Measurements from ENCODE around the gene DEPDC1B.
"Not testable (repeated sequence)": the region's sequence is repeated elsewhere in the genome, so short reads cannot be mapped to it uniquely, and the experiment has no call there.

DEPDC1B gene

DNA sequence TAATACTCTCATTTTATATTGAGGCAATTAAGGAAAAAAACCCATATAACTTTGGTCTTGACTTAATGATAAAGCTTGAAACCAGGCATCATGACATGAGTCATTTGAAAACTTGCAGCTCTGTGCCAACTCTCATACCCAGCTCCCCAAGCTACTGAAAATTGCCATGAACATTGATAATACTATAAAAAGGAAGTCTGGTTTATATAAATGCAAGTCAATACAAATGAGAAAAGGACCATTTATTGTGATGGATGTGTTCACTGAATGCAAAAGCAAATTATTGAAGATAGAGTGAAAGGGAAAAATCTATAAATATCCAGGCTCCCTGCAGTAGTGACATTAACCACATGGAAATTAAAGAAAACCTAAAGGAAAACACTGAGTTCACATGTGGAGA, 116.3 kb downstream of the DEPDC1B start:
- DNase-seq (ENCODE audit: low read depth): no peak

DNA sequence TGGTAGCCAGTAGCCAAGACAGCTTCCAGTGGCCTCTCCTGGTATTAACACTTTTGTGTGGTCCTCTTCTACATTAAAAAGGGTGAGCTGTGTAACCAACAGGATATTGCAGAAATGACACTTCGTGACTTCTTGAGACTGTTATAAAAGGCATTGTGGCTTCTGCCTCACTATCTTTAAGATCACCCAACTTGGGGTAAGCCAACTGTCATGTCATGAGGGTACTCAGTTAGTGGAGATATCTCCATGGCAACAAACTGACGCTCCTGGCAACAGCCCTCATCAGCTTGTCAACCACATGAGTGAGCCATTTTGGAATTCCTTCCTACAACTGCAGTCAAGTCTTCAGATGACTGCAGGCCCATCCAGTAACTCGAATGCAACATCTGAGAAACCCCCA, 121.7 kb downstream of the DEPDC1B start:
- DNase-seq (ENCODE audit: low read depth): no peak

GRCh38 chr5:60577116-60577515, 122.8 kb downstream of the DEPDC1B start:
- DNase-seq (ENCODE audit: low read depth): no peak

DNA sequence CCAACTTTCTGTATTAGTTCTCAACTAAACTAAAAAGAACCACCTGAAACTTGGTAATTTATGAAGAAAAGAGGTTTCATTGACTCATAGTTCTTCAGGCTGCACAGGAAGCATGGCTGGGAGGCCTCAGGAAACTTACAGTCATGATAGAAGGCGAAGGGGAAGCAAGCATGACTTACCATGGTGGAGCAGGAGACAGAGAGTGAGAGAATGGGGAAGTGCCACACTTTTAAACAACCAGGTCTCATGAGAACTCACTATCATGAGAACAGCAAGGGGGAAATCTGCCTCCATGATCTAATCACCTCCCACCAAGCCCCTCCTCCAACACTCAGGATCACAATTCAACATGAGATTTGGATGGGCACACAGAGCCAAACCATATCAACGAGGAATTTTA, 123.5 kb downstream of the DEPDC1B start:
- no peak for DNase-seq (ENCODE audit: low read depth)

- DNase-seq (ENCODE audit: low read depth): no peak
These were observed 131.3 kb downstream of the DEPDC1B start for GRCh38 chr5:60568646-60569045.

GRCh38 chr5:60563696-60564324, 136.2 kb downstream of the DEPDC1B start:
- DNase-seq (ENCODE audit: low read depth): no peak

GRCh38 chr5:60553291-60553690, 146.7 kb downstream of the DEPDC1B start:
- DNase-seq (ENCODE audit: low read depth): not testable (repeated sequence)

DNA sequence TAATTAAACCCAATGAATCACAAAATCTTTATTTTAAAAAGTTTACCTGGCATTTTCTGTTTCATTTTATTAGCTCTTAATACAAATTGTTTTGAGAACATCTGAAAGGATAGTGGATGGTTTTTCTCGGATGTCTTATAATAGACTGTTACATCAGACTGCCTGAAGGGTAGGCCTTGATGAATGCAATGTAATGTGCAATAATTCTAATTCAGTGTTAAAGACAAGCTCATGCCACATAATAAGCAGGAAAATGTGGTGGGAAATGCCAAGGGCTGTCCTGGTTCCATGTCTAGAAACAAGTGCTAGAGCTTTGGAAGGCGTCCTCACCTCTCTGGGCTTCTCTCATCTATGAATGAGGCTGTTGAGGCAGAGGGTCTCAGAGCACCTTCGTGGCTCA, 148.1 kb downstream of the DEPDC1B start:
- DNase-seq (ENCODE audit: low read depth): no peak

- no peak for DNase-seq (ENCODE audit: low read depth)
These were observed 148.7 kb downstream of the DEPDC1B start for GRCh38 chr5:60551250-60551649.

DNA sequence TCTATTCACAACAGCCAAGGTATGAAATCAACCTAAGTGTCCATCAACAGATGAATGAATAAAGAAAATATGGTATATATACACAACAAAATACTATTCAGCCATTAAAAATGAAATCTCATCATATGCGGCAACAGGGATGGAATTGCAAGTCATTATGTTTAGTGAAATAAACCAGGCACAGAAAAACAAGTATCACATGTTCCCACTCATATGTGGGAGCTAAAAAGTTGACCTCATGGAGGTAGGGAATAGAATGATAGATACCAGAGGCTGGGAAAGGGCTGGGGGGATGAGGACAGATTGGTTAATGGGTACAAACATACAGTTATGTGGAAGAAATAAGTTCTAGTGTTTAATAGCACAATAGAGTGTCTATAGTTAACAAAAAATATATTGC, 149.7 kb downstream of the DEPDC1B start:
- no peak for DNase-seq (ENCODE audit: low read depth)

GRCh38 chr5:60549841-60550240, 150.1 kb downstream of the DEPDC1B start:
- DNase-seq (ENCODE audit: low read depth): no peak
